Inflammatory macrophage (primary cell): ENCODE measurements around the gene AAMP.
A peak's percentile ranks its signal among the peaks of the same experiment; 100 is the strongest.

Experiments
- DNase-seq, 2 donors: peaks; one replicate each; pipeline ENCODE4 v3.0.0-alpha.2; 2020 to 2022

Gene AAMP

DNA sequence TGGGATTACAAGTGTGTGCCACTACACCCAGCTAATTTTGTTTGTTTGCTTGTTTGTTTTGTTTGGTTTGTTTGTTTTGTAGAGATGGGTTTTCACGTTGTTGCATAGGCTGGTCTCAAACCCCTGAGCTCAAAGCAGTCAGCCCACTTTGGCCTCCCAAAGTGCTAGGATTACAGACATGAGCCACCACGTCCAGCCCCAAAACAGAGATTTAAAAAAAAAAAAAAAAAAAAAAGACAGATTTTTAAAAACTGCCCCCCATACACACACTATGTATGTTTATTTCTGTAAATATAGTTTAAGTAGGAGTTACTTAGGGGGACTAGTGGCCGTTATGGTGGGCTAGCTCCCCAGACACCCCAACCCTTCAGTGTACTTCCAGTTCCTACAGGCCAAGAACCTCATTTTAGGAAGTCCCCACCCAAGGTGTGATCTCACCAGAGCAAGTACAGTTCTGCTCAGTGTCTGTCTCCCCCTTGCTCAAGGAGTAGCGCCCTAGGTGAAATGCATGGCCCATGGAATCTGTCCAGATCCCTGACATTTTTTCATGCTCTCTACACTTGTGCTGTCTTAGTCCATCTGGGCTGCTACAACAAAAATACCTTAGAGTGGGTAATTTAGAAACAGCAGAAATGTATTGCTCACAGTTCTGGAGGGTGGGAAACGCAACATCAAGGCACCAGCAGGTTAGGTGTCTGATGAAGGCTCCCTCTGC is 23.9 kb upstream of the AAMP start:
- peak; percentile 65 to 77 for DNase-seq

DNA sequence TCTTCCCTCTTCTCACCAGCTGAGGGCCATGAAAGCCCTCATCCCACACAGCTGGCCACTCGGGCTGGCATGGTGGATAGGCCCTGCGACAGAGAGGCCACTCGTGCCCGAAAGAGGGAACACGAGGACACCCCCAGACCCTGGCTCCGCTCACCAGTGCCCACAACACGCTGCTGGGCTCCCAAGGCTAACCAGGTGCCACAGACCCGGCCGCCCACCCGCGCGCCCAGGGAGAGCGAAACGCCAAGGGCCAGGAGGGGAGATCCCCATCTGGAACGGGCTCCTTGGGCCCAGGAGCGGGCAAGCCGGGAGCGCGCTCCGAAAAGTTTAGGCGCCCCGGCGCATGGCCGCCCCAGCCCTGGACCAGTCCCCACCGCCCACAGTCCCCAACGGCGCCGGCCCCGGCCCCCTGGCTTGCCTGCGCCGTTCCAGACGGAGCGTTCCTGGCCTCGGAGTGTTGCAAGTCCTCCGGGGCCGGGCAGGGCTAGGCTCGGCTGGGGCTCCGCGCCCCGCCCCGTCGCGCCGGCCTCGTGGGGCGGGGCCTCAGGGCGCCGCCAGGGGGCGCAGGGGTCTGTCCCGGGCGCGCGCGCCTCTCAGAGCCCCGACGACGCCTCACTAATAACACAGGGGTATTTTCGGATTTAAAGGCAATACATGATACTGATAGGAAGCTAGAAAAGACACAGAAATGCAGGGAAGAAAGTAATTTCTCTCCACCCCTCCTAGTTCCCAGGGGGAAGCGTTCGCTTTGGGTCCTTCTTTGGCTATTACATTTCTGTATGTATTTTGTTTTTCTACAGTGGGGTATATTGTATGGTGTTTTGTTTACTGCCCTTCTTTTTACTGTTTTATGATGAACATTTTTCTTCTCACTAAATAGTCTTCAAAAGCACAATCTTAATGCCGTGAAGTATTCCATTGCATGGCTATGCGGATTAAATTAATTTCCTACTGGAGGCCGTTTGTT is 22.4 kb upstream of the AAMP start, which contains the start of gene TMBIM1:
Gene TMBIM1 (minus strand): TSS at position 456 of the 967 bp plus-strand sequence. CDS start 10,362 bp downstream, outside the sequence.
- peak; percentile 79 to 88 for DNase-seq

DNA sequence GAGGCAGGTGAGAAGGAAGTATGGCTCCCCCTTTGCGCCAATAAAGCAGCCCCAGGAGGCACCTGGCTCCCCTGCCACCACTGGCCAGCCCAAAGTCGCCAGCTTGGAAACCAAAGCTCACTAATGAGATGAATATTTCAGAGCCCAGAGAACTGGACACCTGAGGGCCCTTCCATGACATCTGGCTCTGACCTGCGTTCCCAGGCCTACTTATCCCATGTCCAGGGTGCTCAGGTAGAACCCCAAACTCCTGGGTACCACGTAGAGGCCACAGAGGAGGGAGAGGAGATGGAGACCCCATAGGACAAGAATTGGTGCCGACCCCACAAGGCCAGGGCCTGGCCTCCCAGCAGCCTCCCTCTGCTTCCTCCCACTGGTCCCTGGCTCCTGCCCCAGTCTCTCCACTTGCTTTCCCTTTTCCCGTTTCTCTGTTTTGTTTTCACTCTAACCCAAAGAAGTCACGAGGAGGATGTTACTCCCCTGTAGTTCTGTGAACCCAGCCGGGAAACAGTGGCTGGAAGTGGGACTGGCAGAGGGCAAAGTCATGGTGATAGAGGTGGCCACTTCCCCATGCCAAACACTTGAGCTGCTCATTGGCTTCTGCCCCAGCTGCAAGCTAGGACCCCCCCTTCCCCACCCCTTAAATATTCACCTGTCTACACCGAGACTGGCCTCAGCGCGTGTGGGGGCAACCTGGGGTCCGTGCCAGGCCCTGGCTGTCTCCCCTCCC is 21.5 kb upstream of the AAMP start:
- peak; percentile 72 to 76 for DNase-seq

- DNase-seq = peak in 1 of 2 donors; percentile 43
Observed at GRCh38 chr2:218290316-218291261, 20.7 kb upstream of the AAMP start.

DNA sequence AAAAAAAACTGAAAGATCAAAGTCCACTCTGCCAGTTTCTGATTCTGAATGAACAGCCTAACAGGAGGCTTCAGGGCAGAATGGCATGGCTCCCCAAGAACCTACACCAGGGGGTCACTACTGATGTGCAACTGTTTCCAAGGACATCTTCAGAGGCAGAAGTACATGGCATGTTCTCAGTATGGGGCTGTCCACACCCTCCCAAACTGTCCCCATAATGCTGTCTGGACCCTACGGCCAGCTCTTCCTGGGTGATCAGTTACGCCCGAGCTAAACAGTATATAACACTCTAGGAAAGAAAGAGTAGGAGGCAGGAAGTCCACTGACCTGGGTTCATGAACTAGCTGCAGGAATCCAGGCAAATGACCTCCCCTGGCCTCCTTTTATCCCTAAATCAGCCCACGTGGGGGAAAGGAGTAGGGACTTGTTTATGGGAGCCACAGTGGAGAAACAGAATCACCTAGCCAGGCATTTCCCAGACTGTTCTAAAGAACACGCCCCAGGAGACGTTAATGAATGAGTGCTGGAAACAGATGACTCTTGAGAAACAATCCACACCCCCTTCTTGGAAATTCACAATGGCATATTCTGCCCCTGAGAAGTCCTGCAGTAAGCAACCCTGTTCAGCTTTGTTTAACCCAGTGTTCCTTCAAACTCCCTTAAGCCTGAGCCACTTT is 19.8 kb upstream of the AAMP start:
- DNase-seq = no peak

GRCh38 chr2:218286570-218287459 is 16.9 kb upstream of the AAMP start:
- DNase-seq = peak; percentile 91 to 95

- DNase-seq = no peak
Observed at GRCh38 chr2:218285604-218286003, 15.7 kb upstream of the AAMP start.

DNA sequence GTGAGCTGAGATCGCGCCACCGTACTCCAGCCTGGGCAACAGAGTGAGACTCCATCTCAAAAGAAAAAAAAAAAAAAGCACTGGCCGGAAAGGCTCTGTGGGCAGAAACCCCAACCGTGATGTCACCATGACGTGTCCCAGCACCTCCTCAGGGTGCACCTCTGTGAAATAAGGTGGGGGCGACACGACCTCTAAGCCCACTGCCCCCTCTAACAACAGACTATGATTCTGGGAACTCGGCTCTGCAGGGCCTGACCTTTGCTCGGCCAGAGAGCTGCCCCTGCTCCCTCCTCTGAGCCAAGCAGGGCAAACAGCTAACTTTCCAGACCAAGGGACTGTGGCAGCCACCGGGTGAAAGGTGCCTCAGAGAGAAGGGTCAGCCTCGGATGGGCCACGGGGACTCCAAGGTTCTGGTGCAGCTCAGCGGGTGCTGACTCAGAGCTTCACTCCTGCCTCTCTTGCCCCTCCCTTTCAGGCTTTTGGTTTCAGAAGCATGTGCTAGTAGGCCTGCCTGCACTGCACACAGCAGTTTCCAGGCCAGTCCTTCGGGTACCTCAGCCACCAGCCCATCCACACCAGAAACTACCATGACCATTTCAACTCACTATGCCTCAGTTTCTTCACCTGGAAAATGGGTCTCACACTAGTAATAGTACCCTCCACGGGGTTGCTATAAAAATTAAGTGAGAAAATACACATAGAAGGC is 14.3 kb upstream of the AAMP start:
- no peak for DNase-seq

DNA sequence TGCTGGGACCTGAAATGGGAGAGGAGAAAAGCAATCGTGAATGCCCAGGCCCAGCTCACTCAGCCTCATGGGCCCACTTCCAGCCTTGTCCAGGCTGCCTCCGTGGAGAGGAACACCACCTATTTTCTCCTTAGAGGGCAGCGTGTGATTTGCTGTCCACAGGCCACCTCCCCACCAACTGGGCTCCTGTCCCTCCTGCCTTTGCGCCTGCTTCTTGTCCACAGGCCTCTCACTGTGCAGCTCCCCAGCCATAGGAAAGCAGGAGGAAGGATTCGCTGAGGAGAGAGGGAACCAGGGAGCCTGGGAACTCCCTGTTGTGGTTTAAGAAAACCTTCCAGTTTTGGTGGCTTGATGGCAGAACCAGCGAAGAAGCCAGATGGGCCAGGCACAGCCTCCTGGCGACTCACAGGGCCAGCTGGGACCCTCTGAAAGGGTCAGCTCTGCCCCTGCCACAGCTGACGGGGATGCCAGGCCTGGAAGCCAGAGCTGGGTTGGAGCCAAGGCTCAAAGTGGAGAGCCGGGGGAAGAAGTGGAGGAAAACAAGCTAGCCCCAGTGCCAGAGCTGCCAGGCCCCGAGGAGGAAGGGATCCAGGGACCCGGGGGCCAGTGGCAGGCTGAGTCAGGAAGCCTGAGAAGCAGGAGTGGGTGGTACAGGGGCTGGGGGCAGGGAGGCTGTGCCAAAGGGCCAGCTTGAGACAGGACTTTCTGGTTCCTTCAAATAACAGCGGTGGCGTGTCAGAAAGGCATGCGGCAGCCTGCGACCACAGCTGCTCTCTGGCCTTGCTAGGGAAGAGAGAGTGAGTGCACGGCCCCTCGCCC is 12.4 kb upstream of the AAMP start:
- peak in 1 of 2 donors; percentile 67 for DNase-seq

DNA sequence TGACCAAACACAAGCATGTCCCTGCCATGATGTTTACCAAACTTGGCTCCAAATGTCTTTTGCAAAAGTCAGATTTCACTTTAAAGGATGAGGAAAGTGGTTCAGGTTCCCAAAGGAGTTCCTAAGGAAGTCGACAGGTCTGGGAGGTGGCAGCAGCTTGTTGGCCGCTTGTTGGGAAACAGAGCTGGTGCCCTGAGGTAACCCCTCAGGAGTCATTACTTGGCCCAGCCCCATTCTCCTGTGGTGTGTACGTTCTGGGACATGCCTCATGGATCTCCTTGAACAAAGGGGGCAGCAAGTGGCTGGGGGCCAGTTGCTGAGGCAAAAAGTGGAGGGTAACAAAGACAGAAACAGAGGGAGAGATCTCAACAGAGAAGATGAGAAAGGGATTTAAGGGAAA is 11.5 kb upstream of the AAMP start:
- no peak for DNase-seq

DNA sequence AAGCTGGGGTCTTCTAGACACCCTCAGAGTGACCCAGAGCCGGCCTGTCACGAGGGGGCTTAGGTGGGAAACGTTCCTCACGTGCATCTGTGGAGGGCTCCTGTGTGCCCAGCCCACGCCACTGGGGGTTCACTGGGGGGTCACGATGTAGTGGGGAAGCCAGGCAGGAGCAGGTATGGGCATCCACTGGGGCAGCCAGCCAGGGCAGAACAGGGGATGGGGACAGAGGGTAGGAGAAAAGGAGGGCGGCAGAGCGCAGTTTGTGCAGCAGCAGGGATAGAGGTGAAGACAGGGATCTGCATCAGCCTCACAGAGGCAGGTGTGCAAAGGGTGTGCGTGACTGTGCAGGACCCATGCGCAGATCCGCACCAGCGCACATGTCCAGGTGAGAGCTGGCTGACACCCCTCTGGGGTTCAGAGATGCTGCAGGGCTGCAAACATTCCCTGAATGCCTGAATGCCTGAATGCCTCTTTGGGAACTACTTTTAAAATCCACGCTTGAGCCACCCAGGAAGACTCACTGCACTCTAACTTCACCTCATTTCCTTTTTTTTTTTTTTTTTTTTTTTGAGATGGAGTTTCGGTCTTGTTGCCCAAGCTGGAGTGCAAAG is 10.4 kb upstream of the AAMP start:
- DNase-seq = no peak

DNA sequence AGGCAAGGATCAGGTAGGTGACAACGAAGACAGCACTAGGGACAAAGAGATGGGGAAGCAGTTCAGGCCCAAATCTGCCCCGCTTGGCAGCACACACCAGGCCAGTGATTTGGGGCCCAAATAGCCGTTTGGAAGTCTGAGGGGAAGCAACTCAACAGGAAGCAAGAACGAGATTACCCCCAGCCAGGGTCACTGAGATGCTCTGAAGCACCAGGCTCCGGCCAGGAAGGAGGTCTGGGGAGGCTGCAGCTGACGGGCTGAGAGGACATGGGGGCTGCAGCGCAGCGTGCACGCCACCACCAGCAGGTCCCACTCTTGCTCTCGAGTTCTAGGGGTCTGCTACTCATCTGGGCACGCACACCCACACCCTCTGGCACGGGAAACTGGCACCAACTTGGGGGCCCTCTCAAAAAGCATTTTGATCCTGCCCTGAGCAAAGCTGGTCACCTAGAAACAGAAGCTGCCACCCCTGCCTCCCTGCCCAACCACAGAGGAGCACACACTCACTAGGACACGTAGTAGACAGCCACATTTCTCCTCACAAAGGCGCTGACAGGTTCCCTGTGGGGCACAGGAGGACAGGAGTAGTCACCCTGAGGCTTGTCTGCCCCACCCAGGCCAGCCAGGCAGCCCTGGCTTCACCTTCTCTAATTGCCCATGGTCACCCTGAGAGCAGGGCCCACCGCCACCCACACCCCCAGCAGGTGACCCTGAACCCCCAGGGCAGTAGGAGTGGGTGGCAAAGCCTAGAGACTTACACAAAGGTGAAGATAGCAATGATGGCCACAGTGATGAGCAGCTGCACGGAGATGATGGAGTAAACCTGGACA is 8.8 kb upstream of the AAMP start:
- no peak for DNase-seq

GRCh38 chr2:218277921-218278320 is 8.0 kb upstream of the AAMP start:
- no peak for DNase-seq

GRCh38 chr2:218276986-218277755 is 7.2 kb upstream of the AAMP start:
- no peak for DNase-seq

DNA sequence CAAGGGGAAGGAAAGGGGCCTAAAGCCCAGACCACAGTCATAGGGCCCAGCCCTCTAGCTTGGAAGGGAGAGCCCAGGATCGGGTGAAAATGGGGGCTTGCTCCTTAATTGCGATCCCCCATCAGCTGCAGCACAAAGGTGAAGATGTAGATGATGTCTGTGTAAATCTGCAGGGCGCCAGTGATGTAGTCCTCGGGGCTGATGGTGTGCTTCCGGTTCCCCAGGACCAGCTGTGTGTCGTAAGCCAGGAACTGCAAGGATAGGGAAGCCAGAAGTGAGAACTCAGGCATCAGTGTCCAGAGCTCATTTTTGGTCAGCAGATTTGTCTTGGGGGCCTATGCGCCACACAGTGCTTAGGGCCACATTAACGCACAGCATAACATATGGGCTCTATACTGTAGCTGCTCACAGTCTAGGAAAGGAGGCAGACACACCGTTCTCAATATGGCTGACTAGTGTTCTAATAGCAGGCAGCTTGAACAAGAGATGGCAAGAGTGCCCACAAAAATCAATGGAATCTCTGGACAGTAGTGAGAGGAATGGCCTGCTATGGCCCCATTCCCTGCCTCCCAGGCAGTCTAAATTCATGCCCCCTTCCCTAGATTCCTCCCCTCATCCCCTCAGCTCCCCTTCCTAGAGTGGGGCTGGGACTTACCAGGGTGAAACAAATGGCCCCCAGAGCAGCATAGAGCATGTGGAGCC is 5.6 kb upstream of the AAMP start:
- DNase-seq = peak; percentile 63 to 68

DNA sequence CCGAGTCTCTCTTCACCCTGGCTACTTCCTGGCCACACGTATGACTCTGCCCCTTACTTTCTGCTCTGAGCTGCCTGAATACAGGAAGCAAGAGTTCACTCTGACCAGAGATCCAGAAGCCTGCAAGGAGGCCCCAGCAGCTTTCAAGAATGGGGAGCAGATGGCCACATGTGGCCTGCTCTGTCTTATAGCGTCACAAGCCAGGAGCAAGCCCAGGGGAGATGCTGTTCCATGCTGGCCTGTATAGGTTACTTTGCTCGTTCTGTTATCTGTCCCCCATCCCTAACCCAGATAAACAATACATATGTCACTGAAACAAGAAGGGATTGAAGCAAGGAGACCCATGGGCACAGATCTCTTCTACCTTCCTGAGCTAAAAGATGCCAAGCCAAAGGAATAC is 4.6 kb upstream of the AAMP start:
- DNase-seq = no peak
